GM12892 (cell line): ENCODE measurements around the gene MAPRE2.

Experiments used
- POLR2A ChIP-seq: IDR thresholded peaks from 2 replicates; pipeline ENCODE4 v1.6.1; 2011; ENCODE audit warnings: low read depth, low read length, control low read depth
- POLR2AphosphoS5 ChIP-seq: IDR thresholded peaks from 2 replicates; pipeline ENCODE4 v1.6.1; 2011; ENCODE audit warnings: low read depth, low read length, control low read depth

DNA sequence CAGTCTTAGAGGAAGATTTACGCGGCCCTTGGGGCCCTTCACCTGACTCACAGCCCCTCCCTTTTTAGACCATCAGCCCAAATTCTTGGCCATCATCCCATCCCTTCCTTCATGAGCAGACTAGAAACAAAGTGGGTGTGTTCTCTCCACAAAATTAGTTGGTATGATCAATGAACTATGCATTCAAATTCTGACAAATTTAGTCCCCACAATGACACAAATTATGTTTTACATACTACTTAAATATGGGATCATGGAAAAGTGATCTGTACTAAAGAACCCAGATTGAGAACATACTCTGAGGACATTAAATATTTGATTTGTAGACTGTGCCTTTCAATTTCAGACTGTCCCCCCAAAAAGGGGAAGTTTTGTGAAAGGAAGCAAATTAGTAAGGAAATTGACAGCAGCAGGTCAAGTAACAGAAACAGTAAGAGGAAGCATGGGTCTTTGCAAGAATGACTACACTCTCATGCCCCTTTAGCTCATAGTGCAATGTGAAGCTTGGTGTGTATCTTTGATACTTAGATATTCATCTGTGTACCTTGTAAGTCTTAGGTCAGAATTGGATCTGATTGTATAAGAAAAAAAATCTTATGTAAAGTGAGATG lies 2.2 kb upstream of the MAPRE2 start:
- TF ChIP-seq POLR2AphosphoS5 (no peak), POLR2A (no peak)
